Middle frontal gyrus (tissue), 1 donor: Measurements from ENCODE around the gene CALD1.

Experiments
- DNase-seq: peaks from one replicate; pipeline ENCODE4 v3.0.0-alpha.2; 2015; ENCODE audit warnings: low spot score; ENCODE audit errors: extremely low spot score

CALD1 gene

DNA sequence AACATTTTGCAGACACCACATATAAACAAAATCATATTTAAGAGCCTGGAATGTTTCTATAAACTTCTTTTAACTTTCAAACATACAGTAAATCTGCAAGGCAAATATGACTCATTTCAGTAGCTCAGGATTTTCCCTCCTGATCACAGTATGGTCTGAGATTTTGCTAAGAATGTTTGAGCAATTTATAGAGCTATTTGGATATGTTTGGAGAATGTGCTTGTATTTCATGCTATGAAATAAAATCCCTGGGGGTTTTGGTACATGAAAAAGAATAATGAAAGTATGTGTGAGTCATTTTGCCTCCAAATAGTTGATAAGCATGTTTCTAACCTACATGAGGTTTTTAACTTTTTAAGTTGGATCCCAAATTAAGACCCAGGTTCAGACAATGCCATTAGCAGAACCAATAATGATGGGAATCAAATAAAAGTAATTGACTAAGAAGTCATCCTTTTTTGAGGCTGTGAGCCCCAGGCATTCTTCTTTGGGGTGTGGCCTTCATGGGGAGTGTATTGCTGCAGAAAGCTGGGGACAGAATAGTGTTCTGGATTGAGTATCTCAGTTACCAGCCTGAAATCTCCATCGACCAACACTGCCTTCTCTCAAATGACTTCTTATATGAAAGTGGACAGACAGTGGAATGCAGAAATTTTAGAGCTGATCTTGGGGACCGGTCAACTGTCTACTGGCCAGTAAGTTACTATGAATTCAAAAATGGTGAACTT is 140.8 kb downstream of the CALD1 start:
- DNase-seq = no peak

DNA sequence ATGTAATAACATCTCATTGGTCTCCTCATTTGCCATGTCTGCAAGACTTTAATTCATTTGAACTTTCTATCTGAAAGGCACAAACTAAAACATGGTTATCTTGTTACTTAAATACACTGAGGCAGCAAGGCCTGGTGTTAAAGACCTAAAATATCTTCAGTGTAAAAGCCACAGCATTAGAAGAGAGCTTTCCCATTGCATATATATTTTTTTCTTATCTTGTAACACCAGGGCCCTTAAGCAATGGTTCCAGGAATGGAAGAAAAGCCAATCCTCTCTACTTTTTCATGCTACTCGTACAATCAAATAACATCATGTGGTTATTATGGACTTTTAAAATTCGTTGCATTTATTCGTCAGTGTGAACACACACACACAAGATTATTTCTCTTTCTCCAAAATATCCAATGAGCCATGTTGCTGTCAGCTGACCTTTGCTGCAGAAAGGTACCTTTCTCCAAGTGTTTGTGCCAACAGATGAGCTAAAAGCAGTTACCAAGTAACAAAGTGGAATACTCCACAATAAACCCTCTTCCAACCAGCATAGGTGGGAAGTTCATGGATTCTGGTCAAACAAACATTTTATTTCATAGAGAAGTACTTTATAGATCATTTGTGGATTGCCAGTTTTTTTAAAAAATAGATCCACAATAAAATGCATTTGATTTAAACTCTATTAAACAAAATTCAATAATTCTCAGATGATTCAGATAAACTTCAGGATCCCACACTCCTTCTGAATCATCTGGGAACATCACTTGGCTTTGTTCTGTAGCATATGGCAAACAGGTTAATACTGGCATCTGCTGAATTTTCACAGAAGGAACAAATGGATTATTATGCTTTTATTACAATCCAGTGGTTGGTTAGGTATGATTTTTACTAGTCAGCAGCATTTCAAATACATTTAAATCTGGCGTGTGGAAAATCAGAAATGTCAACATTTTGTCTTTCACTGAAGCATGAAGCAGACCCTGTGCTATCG is 143.6 kb downstream of the CALD1 start:
- no peak for DNase-seq

DNA sequence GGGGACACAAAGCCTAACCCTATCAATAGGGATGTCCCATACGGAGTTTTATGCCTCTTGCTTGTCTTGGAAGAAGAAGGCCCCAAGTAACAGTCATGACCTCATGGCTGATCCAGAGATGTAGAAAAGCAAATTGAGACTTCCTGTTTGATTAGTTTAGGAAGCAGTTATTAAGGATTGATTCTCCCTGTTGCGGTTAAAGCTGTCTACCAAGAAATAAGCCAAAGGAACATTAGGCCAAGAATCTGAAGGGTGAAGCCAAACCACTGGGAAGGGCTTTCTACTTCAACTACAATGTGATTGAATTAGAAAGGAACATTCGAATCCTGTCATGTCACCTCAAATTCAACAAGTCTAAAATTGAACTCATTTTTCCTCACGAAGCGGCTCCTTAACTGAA is 146.3 kb downstream of the CALD1 start:
- DNase-seq = no peak

DNA sequence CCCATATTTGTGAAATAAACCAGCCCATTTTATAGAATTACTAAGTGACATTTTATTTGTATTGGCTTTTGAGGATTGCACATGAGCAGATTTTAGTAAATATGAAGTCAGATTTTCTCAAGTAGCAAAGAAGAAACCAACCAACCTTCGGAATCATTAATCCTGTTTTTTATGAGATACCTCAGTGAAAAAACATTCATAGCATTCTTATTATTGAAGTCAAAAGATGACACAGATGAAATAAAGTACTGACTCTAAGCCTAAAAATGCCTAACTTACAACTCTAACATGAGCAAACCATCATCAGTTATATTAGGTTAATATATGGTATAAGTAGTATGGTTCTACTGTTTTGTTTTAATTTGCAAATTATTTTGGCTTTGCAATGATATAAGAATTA is 147.0 kb downstream of the CALD1 start:
- no peak for DNase-seq

DNA sequence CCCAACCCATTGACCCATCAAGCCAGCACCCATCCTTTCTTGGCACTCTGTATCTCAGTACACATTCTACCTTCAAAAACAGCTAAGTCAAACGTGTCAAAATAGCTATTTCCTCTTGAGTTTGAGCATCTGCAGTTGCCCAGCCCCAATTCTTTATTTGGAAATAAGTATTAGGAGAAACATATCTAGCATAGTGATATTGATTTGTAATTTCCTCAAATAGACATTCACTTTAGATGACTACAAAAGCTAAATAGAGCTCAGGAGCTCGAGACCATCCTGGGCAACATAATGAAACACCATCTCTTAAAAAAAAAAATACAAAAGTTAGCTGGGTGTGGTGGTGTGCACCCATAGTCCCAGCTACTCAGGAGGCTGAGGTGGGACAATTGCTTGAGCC is 147.6 kb downstream of the CALD1 start:
- no peak for DNase-seq

DNA sequence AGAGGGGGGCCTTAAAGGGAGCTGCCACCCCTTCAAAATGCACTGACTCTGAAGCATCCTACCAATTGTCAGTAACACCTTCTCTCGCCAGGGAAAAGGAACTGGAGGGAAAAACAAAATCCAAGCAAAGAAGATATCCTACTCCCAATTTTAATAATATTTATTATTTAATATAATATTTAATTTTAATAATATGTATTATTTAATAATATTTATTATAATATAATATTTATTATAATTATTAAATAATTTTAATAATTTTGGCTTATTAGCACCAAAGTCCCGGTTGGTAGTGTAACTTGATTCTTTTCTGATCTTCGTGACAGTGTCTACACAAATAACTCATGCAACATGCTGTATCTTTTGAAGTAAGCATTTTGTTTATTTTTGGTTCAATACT is 148.3 kb downstream of the CALD1 start:
- DNase-seq = no peak

DNA sequence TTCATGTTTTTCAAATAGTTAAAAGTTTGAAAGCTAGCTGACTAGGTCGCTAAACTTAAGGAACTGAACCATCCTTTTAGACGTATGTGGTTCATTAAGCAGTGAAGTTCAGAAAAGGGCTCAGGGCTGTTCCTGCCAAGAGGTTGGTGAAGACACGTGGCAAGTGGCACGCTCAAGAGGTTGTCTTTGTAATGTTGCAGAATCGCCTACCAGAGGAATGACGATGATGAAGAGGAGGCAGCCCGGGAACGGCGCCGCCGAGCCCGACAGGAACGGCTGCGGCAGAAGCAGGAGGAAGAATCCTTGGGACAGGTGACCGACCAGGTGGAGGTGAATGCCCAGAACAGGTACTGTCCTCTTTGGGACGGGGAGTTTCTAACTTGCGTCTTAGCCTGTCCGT is 149.1 kb downstream of the CALD1 start:
- no peak for DNase-seq

DNA sequence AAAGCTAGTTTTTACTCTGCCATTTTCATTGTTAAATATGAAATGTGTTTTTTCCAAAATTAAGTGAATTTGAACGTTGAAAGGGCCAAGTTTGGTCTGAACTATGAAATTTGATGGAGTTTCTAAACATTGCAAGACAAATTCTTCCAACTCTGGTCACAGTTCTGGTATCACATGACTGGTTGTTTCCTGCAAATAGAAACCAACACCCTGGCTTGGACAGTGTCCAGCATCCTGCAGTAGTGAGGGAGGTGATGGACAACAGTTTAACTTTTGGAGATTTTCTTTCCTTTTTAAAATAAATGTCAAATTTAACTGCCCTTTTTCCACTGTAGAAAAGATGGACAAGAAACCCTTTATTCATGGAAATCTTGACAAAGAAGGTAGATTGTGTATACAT is 152.1 kb downstream of the CALD1 start:
- no peak for DNase-seq

DNA sequence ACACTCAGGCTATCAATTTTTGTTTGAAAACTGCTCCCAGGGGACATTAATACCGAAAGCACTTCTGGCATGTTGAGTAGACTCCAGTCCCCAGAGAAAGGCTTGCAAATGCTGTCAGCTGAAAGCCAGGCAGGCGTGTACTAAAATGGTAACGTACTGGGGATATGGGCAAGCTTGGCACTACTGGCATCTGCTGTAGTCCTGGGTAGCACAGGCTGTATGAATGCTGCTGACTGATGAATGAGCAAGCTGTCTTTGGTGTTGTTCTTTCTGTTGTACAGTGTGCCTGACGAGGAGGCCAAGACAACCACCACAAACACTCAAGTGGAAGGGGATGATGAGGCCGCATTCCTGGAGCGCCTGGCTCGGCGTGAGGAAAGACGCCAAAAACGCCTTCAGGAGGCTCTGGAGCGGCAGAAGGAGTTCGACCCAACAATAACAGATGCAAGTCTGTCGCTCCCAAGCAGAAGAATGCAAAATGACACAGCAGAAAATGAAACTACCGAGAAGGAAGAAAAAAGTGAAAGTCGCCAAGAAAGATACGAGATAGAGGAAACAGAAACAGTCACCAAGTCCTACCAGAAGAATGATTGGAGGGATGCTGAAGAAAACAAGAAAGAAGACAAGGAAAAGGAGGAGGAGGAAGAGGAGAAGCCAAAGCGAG is 153.4 kb downstream of the CALD1 start:
- no peak for DNase-seq

DNA sequence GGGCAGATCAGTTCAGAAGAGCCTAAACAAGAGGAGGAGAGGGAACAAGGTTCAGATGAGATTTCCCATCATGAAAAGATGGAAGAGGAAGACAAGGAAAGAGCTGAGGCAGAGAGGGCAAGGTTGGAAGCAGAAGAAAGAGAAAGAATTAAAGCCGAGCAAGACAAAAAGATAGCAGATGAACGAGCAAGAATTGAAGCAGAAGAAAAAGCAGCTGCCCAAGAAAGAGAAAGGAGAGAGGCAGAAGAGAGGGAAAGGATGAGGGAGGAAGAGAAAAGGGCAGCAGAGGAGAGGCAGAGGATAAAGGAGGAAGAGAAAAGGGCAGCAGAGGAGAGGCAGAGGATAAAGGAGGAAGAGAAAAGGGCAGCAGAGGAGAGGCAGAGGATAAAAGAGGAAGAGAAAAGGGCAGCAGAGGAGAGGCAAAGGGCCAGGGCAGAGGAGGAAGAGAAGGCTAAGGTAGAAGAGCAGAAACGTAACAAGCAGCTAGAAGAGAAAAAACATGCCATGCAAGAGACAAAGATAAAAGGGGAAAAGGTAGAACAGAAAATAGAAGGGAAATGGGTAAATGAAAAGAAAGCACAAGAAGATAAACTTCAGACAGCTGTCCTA is 154.1 kb downstream of the CALD1 start:
- DNase-seq = no peak

DNA sequence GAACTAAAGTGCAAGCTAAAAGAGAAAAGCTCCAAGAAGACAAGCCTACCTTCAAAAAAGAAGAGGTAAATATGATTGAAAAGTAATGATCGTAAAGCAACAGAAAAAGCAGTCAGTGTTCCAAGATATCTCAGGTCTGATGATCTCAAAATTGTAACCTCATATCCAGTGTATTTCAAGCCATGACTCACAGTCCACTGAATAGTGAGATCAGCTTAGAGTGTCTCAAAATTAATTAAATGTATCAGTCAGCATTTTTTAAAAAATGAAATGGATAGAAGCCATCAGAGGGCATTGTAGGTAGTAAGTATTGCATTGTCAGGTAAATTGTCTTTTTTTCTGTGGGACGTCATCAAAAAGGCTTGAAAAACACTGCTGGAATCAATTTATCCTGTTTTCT is 156.3 kb downstream of the CALD1 start:
- no peak for DNase-seq

DNA sequence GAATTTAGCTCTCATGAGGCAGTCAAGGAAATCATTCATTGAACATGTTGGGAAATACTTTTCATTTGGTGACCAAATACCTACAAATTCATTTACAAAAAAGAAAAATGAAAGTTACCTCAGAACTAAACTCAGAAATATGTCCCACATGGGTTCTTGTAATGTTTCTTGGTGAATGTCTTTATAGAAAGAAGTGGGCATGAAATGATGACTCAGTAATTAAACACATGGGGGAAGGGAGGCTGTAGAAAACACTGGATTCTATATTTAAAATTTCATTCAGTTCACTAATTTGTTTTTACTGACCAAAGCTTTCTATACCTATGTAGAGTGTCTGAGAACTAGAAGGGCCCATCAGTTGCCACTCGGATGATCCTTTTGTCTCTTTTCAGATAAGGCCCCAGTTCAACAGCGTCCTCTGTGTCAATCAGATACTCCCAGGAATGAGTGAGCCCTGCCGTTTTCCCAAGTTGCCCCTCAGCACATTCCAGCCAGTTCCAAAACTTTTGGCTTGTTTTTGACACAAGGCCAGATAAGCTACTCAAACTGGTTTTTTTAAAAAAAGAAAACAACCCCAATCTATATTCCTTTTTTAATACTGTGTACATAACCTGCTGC is 157.6 kb downstream of the CALD1 start:
- no peak for DNase-seq

DNA sequence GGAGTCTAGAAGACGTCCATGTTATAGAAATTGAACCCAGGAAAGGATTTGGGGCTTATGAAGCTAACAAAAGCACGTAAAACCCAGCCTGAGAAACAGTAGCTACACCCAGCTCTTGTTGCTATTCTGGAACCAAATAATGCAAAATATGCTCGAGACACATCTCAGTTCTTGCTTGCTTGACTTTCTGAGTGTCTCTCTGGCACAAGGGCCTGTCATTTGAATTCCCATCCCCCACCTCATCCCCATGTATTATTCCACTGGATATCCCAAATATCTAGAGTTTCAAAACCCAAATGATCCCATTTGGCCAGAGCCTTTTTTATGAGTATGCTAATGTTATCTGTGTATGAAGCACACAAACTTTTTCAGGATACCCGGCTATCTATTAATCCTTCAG is 158.7 kb downstream of the CALD1 start:
- no peak for DNase-seq

DNA sequence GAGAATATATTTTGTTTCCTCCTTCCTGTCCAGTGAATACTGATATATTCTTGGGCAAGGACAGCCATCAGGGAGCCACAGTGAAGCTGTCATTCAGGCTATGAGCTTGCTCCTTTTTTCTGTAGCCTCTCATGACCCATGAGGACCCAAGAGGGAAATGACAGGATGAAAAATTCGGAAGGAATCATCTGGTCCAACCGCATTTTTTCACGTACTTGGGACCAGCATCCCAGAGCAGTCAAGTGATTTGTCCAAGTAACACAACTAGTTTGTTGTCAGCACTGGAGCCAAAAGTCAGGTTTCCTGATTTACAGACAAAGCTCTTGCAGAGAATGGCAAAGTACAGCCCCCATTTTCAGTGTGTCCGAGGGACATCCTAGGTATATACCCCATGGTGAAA is 159.7 kb downstream of the CALD1 start:
- no peak for DNase-seq

DNA sequence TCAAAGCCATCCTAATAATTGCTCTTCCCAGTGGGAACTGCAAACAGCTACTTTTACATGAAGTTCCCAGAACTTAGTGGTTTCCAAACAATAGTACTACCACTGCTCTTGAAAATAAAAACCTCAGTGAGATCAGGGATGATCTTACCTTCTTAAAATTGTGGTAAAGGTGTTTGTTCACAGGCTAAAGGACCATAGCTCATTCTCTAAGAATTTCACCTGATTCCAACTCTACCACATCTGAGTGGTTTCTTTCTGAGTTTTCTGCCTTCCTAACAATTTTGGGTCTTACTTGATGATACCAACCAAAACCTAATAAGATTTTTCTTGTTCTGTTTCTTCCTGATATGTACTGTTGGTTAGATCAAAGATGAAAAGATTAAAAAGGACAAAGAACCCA is 161.3 kb downstream of the CALD1 start:
- DNase-seq = no peak

DNA sequence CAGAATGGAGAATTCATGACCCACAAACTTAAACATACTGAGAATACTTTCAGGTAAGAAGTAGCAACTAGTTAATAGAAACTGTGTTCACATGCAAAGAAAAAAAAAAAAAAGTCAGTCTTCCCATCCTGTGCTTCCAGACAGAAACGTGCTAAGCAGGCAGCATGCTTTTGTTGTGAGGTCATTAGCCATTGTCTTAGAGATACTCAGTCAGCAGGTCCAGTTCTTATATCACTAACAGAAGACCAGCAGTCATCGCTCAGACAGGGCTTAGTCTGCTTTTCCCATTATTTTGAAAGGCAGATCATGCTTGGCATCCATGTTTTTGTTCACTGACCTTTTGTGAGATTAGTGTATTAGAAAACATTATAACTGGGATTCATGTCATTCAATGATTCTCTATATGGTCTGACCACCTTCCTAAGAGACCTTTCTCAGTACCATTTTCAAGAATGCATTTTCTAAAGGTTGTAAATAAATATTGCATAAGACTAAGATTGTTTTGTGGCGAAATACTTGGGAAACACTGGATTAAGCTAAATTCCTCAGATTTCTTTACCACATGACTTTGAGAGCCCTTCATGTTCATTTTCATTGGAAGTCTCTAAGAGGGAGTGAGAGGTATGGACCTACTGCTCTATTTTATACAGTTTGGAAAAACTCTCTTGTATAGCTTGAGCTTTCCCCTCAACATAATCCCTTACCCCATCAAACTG is 161.9 kb downstream of the CALD1 start:
- DNase-seq = no peak

DNA sequence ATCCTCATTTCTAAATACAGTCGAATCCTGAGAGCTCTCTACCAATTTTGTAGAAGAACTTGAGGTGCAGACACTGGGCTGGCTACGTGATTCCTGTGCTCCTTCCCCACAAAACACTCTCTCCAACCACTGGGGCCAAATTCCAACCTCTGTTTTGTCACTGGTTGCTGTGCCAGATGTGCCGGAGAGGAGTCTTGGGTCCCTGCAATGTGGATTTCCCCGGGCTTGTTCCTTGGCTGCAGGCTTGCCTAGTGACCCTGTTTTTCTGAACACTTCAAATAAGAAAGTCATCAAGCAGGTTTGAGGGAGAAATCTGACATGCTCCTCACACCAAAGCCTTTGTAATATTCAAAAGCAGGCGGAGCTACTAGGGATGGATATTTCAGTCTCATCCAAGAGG is 162.5 kb downstream of the CALD1 start:
- DNase-seq = no peak

DNA sequence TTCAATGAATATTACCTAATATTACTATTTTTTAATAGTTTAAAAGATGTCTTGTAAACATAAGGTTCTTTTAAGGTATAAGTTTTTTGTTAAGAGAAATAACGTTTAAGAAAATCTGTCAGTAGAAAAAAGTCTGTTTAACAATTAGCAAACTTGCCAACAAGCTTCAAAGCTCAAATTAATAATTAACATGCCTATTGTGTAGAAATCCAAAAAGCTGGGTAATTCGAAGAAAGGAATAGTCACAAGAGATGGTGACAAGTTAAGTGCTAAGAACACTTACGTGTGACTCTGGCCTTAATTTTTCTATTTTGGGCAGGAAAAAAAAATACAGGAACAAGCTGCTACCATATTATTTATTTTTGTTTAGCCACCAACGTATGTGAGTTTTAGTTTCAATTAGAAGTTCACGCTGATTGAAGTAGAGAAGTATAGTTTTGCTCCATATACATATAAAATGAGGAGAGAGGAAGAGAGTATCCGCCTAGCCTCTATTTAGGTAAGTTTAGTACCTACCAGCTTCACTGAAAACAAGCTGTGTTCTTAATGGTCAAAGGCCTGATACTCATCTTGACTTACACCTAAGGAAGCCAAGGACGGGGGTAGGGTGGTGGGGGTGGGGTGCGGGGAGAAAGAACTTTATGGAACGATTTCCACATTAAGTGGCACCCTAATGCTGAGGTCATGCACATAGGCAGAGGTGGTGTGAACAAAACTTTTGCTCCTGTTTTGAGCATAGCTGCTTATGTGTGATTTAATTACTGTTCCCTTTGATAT is 163.4 kb downstream of the CALD1 start:
- DNase-seq = no peak

DNA sequence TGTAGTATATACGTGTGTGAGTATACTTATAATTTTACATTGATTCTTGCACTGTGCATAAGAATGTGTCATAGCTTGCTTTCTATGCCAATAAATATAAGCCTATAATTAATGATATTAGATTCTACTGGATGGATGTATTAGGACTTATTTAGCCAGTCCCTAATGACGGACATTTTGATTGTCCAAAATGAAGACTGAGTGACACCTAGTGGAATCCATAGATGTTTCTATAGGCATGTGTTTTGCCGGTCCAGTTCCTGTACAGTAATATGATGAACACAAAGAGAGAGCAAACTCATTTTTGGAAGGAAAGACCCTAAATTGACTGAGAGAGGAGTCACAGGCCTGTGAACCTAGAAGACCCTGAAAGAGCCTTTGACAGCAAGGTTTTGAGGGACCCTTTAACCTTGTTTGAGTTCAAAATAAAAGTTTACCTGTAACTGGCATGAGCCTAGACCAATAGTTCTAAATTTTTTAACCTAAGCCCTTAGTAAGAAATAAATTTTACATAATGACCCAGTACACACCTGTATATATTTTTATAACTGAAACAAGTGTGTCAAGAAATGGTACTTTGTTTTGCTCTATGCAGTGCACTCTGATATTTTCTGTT is 164.5 kb downstream of the CALD1 start:
- DNase-seq = peak; percentile 34
